ENCODE data around the gene STYX. TPM values are rescaled to one million over a fixed set of nuclear protein-coding genes. Genes with fewer than 3 reads are reported as not detected.

STYX gene
- total RNA-seq, 4 donors from 2014 or later: 12.4 to 13.3 (median 13.0) TPM

DNA sequence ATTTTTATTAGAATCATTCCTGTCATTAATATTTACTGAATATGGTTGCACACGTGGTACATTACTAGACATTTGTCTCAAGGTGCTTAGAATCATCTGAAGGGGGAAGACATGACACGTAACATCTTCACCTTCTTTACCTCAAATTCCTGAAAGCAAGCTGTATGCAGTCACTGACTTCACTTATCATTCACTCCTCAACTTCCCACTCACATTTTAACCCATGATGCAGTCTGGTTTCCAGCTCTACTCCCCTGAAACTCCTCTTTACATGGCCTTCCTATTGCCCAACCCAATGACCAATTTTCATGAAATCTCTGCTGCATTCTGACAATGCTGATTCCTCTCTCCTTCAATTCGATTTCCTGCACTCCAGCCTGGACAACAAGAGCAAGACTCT, 28.7 kb upstream of the STYX start:
- intact Hi-C loops (cut with DNase I; ENCODE audit: low total_unique reads): no loop called here
- no peak overlapping the region for H3K4me3 ChIP-seq (ENCODE audit: low read depth, poor library complexity, severe bottlenecking)
- TF ChIP-seq POLR2A (IDR thresholded peaks at IDR 0.05) (no peak), CTCF (IDR thresholded peaks at IDR 0.05) (no peak)
- DNase-seq (ENCODE audit: low spot score in 2 of 2): no peak
- WGBS, 2 donors: 70 to 73% methylated on average over 3 of the region's 3 CpGs

GRCh38 chr14:52703225-52703624, 26.7 kb upstream of the STYX start:
- H3K4me3 ChIP-seq (ENCODE audit: low read depth, poor library complexity, severe bottlenecking): no peak overlapping the region
- WGBS, 2 donors: 46 to 49% methylated on average over 3 of the region's 3 CpGs
- TF ChIP-seq POLR2A (IDR thresholded peaks at IDR 0.05): no peak
- TF ChIP-seq CTCF (IDR thresholded peaks at IDR 0.05): no peak
- DNase-seq (ENCODE audit: low spot score in 2 of 2): peak in 1 of 2 donors; percentile 78
- intact Hi-C loops (cut with DNase I; ENCODE audit: low total_unique reads): no loop called here

DNA sequence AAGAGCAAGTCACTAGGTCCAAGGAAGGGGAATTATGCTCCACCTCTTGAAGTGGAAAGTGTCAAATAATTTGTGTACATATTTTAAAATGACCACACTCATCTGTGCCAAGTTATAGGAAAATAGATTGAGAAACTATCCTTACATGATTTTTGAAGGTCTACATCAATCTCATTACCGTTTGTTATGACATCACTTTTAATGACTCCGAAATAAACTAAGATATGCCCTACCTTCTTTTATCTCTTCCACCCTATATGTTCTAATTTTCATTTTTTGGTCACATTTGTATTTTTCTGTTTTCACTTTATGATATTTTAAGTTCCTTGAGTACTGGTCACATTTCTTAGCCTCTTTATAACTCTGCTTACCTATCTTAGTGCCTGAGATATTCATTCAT, 26.3 kb upstream of the STYX start:
- intact Hi-C loops (cut with DNase I; ENCODE audit: low total_unique reads): no loop called here
- WGBS, 2 donors: 92 to 94% methylated on average over 2 of the region's 2 CpGs
- DNase-seq (ENCODE audit: low spot score in 2 of 2): no peak
- no peak for TF ChIP-seq CTCF (IDR thresholded peaks at IDR 0.05)
- no peak for TF ChIP-seq POLR2A (IDR thresholded peaks at IDR 0.05)
- H3K4me3 ChIP-seq (ENCODE audit: low read depth, poor library complexity, severe bottlenecking): no peak overlapping the region

- no peak overlapping the region for H3K4me3 ChIP-seq (ENCODE audit: low read depth, poor library complexity, severe bottlenecking)
- no peak for DNase-seq (ENCODE audit: low spot score in 2 of 2)
- TF ChIP-seq CTCF (IDR thresholded peaks at IDR 0.05) (no peak), POLR2A (IDR thresholded peaks at IDR 0.05) (no peak)
- 87 to 92% methylated on average over 5 of the region's 5 CpGs for WGBS, 2 donors
- intact Hi-C loops (cut with DNase I; ENCODE audit: low total_unique reads): no loop called here
These were observed 23.7 kb upstream of the STYX start for GRCh38 chr14:52706286-52706685.

- intact Hi-C loops (cut with DNase I; ENCODE audit: low total_unique reads): no loop called here
- TF ChIP-seq CTCF (IDR thresholded peaks at IDR 0.05) (no peak), POLR2A (IDR thresholded peaks at IDR 0.05) (no peak)
- peak within 1 kb of the TSS; percentile 81 for H3K4me3 ChIP-seq (ENCODE audit: low read depth, poor library complexity, severe bottlenecking)
- 1% methylated on average over 43 of the region's 43 CpGs for WGBS, 2 donors
- peak; percentile 93 to 99 for DNase-seq (ENCODE audit: low spot score in 2 of 2)
These were observed 23.0 kb upstream of the STYX start, which contains the start of gene PSMC6 for GRCh38 chr14:52706724-52707706. Gene PSMC6 (plus strand): TSS chr14:52707200. CDS start chr14:52707220, 20 bp downstream.

Data from lower leg skin (tissue), 4 donors.